GM03348 (cell line): ENCODE measurements around the gene ANKS1A.
"Not testable (repeated sequence)": the region's sequence is repeated elsewhere in the genome, so short reads cannot be mapped to it uniquely, and the experiment has no call there.

Experiments
- DNase-seq: peaks from one replicate; pipeline ENCODE4 v3.0.0; 2012; ENCODE audit warnings: low spot score

ANKS1A gene

DNA sequence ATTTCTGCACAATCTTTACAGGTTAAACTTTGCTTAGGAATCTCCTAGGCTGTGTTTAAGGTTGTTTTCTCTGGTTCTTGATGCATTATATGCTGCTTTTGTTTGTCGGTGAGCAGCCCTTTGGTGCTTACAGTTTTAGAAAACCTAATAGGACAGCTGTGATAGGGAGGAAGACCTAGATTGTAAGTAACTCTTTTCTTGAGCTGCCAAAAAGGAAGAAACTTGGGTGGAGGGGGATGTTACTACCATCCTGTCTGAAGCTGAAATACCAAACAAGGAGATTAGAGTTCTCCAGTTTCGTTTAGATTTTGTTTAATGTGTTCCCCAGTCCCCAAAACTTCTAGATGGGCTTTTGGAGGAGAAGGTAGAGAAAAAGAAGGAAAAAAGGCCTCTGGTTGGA, 72.0 kb downstream of the ANKS1A start:
- DNase-seq, result no peak

DNA sequence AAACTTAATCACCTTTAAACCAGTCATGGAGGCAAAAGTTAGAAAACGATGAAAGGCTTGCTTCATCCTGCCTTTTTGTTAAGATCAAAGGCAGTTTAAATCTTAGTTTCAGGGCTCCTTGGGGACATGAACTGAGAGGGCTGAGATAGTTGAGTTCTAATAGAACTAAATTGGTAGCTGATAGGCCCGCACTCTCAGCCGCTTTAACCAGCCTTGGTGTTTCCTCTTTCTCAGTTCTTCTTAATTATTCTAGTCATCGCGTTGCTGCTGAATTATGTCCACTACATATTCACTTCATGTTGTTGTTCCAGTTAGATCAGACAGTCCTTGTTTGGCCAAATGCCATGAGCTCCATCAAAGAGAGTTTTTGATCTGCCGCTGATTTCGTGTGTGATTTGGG, 72.5 kb downstream of the ANKS1A start:
- no peak for DNase-seq

DNA sequence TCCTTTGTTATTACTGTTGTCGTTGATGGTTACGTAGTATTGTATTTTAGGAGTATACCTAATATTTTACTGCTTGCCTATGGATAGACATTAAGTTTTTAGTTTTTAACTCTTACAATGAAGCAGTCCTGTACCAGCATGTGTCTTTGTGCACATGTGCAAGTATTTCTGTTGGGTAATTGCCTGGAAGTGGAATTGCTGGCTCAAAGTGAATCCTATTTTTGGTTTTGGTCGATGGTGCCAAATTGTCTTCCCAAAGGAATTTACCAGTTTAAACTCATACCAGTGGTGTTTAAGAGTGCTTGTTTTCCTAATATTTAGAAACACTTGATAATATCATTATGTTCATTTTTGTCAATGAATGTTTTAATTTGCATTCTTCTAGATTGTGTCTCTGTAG, 75.5 kb downstream of the ANKS1A start:
- DNase-seq, result peak; percentile 68

DNA sequence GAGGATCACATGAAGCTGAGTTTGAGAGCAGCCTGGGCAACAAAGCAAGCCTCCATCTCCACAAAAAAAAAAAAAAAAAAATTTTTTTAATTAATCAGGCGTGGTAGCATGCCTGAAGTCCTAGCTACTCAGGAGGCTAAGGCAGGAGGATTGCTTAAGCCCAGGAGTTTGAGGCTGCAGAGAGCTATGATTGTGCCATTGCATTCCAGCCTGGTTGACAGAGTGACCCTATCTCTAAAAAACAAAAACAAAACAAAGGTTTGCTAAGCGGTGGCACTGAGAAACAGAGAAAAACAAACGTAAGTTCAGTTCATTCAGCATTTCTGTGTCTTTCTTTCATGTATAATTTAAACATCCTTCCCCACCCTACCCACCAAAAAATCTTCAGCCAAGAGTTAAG, 78.4 kb downstream of the ANKS1A start:
- DNase-seq, result no peak

DNA sequence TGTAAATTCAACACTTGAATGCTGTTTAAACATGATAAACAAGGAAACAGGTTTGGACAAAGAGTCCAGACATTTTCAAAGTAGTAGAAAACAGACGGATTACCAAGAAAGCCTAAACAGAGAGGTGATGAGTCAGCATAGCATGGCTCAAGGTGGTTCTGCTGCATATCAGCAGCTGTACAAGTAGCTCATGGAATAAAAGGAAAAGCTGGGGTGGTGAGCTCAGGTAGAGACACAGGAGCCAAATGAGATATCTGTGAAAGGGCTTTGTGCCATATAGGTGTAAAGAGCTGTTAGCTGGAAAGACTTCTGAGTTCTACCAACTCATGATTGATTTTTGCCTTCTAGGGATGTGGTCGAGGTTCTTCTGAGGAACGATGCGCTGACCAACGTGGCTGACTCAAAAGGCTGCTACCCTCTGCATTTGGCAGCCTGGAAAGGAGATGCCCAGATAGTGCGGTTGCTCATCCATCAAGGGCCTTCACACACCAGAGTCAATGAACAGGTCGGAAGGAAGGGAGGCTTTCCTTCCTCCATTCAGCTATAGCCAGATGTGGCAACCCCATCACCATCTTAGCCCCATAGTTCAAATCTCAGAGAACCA, 80.7 kb downstream of the ANKS1A start:
- DNase-seq, result no peak

DNA sequence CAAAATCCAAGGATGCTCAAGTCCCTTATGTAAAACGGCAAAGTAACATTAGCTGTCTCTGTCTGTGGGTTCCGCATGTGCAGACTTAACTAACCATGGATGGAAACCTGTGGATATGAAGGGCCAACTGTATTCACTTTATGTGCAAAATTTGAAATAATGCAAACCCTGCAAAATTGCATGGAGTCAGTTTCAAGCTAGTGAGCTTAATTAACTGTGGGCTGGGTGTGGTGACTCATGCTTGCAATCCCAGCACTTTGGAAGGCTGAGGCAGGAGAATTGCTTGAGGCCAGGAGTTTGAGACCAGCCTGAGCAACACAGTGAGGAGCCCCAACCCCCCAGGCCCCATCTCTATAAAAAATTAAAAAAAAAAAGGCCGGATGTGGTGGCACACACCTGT, 81.4 kb downstream of the ANKS1A start:
- no peak for DNase-seq

DNA sequence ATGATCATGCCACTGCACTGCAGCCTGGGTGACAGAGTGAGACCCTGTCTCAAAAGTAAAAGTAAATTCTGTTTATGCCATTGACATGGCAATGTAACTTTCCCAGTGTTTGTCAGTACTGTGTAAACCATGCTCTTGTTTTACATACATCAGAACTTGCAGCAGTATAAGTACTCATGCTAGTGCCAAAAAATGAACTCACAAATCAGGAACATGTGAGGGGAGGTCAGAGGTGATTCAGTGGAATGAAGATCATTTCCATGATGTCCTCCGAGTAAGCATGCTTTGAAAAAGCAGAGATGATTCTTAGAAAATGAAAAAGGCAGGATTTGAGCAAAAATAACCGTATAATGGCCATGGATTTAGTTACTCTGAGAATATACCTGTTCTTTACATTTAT, 81.9 kb downstream of the ANKS1A start:
- DNase-seq, result peak; percentile 61

DNA sequence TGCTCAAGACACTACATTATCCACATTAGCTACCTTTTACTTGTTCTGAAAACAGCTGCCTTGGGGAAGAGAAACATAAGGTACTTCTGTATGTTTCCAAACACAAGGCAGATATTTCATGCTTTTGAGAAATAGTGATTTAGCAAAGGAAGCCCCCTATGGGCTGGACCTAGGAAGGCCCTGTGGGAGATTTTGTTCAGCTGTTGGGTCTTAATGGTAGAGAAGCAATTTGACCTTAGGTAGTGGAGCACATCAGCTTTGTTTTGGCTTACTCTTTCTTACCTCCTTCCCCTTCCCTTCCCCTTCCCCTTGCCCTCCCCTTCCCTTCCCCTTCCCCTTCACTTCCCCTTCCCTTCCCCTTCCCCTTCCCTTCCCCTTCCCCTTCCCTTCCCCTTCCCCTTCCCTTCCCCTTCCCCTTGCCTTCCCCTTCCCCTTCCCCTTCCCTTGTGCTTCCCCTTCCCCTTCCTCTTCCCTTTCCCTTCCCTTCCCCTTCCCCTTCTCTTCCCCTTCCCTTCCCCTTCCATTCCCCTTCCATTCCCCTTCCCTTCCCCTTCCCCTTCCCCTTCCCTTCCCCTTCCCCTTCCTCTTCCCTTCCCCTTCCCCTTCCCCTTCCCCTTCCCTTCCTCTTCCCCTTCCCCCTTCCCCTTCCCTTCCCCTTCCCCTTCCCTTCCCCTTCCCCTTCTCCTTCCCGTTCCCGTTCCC, 84.6 kb downstream of the ANKS1A start:
- DNase-seq, result no peak

DNA sequence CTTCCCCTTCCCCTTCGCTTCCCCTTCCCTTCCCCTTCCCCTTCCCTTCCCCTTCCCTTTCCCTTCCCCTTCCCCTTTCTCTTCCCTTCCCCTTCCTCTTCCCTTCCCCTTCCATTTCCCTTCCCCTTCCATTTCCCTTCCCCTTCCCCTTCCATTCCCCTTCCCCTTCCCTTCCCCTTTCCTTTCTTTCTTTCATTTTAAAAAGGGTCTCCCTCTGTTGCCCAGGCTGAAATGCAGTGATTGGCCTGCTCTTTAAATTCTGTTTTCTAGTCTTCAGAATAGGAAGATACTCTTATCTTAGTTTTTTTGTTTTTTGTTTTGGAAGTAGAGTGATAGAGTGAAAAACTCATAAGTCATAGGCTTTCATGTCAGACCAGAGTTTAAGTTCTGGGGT, 85.2 kb downstream of the ANKS1A start:
- DNase-seq, result no peak

DNA sequence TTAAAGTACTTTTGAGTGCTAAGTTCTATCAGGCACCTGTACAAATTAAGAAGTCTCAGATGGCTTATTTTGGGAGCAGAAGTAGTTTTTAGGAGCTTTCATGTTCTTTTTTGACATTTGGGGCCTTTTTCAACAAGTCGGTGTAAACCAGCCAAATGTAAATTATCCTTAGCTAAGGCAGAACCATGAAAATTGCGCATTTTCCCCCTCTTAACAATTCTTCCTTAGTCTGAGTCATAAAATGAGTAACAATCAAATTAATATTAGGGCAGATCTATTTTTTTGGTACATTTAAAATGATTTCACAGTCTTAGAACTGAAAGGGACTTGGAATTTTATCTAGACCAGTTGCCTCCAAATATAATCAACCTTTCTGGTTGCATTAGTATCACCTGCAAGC, 87.2 kb downstream of the ANKS1A start:
- DNase-seq, result no peak

DNA sequence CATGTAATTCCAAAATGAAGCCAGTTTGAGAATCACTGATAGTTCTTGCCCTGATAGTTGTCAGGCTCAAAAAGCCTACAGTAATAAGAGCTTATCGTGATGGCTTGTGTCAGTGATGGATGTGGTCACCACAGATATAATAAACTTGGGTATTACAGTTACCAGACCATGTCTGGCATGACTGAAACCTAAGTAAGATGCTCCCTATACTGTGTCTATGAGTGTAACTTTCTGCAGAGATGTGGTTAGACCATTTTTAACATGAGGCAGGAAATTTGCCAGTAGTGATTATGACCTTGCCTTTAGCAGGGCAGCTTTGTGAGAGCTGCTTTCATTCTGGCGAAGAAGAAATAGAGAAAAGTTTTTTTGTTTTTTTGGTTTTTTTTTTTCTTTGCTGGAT, 90.2 kb downstream of the ANKS1A start:
- no peak for DNase-seq

DNA sequence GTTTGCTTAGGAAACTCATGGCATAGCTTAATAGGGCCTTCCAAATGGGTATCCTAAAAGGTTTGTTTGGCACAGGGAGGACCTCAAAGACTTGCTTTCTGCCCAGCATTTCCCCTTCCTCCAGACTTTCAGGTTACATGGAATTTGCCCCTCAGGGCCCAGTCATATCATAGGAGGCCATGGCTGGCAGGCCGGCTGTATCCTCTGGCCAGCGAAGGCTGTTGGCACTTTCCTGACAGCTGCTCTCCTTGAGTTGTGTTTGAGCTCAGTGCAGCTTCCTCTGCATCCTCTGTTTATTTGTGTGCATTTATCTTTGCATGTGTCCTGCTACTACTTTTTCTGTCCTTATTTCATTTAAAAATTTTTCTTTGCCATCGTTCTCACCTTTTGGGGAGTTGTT, 90.9 kb downstream of the ANKS1A start:
- DNase-seq, result no peak

DNA sequence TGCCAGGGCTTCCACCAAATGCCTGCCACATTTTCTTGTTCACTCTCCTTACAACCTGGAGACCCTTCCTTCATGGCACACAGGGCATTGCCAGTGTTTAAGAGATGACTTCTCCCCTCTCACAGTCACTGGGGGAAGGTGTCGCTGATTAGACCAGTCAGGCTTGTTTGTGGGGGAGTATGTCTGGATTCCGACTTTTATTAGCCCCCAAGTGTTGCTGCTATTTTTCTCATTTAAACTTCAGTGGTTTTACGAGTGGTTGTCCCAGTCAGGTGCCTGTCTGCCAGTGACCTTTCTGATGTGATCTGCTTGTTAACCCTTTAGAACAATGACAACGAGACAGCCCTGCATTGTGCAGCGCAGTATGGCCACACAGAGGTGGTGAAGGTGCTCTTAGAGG, 92.3 kb downstream of the ANKS1A start:
- no peak for DNase-seq

DNA sequence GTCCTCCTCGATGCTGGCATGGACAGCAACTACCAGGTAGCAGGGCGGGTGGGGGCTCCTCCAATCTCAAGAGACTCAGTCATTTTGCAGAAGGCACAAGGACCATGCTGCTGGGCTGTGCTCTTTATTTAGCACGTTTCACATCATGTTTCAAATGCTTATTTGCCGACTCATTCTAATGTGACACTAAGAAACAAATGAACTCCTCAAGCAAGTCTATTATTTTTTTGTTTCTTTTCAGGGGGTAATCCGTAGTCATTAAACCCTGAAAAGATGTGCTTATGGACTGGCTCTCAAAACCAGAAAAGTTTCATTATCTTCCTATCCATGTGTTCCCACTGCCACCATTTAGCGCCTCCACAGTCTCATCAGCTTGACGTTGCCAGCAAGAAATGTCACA, 92.9 kb downstream of the ANKS1A start:
- DNase-seq, result peak; percentile 29

DNA sequence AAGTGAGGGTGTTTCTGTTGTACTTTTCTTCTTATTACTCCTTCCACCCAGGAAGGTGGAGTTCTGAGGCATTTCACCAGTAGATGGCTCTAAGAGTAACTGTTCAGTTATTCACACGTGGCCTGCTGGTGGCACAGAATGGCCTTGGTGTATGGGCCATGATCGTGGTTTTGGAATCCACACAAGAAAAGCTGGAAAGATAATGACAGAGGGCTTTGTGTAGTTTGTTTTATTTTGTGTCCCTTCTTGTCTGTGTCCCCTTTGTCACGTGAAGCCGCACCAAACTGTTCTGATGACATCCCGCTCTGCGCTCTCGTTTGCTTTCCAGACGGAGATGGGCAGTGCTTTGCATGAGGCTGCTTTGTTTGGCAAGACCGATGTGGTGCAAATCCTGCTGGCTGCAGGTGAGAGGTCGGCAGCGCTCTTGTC, 93.4 kb downstream of the ANKS1A start:
- peak; percentile 60 for DNase-seq

DNA sequence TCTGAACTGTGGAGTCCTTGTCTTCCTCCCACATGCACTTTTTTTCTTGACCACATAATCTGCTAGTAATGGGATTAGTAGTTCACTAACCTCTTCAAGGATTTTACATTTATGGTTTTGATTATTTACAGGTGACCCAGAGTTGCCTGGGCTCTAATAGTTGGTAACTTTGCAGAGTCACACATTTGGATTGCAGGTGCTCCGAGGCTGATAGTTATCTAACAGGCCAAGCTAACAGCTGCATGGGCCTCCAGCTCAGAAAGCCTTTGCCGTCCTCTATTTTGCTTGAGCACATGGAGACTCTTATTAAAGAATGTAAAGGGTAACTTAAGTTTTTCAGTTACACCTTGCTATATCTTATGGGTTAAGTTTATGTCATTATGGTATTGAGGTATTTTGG, 95.4 kb downstream of the ANKS1A start:
- no peak for DNase-seq

DNA sequence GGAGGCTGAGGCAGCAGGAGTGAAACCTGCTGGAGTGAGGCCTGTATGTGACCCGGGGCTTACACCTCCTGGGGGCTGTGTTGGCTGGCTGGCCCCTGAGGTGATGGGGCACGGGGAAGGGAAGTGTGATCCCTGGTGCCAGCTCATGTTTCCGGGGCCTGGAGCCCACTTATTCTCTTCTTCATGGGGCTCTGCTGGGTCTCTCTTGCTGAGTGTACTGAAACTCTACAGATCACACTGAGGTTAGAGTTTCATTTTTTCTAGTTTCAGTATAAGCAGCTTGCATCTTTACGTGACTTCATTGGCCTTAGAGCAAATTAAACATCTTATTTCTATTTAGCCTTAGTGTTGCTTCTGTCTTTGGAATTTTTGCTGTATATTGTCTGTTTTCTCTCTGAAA, 96.2 kb downstream of the ANKS1A start:
- DNase-seq, result no peak

DNA sequence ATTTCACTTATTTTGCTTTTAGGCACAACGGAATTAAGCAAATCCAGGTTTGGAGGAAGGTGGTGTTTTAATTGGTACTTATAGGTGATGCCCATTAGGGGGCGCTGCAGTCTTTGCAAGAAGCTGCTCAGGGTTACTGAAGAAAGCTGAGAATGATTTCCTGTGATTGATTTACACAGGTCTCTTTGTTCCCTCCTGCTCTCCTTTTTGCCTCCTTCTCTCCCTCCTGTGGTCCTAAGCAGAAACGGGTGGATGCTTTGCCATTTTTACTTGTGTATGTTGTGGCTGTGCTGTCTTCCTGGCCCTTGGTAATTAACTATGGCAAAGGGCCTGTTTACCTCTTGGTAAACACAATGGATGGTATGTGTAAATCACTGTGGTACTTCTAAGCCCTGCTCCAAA, 97.8 kb downstream of the ANKS1A start:
- peak; percentile 78 for DNase-seq

DNA sequence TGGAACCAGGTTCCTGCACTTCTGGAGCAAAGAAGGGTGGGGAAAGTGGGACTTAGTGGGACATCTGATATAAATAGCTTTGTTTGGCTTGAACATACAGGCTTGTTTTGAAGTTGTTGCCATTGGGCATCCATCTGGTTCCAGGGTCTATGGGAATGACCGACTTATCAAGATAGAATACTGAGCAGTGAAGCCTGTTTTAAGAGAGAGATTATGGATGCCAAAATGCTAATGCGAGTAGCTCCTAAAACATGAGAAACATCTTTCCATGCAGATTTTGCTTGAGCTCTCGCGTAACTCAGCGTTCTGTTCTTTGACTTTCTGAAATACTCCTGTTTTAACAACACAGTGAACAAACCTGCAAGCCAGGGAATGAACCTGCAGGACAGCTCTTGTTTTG, 98.5 kb downstream of the ANKS1A start:
- no peak for DNase-seq

DNA sequence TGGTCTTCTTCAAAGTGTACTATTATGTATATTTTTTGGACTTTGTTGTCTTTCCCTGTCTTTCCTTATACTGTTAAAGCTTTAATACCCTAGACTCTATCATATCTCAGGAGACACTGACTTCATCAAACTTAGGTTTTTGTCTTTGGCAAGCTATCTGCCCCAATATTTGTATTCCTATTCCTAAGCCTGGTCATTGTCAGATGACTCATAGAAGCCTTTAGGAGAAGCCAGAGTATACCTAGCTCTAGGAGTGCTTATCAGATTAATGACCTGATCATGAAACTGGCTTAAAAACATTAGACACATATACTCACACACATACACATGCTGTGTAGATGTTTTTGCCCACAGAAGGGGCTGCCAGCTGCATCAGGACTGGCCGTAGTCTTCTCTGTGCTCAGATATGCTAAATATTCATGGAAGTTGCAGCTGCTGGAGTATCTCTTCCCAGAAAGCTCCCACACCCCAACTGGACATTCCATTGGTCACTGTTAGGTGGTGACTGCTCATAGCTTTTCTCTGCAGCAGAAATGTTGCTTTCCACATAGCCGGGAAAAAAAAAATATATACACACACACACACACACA, 102.0 kb downstream of the ANKS1A start:
- DNase-seq, result peak; percentile 55

DNA sequence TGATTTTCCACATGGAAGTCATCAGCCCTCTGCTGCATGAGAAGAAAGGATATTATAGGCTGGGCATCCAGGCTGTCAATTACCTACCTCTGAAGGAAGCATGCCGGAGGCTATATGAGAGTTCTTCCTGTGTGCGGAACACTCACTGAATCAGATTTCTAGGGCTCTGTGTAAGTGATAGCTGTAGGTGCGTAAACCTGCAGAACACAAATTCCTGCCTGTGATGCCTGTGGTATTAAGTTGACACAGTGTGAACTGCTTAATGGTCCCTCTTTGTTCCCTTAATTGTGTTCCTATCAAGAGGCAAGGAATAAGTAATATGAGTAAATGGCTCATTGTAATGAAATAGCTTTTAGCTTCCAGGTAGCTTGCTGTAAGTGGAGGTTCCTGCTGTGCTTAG, 103.3 kb downstream of the ANKS1A start:
- no peak for DNase-seq

DNA sequence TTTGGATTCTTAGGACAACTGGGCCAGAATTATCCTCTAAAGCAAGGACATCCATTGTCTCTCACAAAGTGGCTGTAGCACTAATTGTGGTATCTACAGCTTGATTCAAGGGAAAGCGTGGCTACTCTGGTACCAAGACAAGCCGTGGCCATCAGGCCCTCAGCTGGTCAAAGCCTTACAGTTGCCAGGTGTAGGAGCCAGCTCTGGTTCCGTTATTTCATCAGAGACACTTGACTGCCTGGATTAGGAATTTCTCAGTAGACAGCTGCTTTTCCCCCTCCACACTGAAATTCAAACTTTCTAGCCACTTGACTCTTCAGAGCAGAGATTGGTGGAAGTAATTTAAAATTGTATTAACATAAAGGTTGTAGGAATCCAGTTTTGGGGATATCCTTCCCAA, 104.2 kb downstream of the ANKS1A start:
- DNase-seq, result no peak

DNA sequence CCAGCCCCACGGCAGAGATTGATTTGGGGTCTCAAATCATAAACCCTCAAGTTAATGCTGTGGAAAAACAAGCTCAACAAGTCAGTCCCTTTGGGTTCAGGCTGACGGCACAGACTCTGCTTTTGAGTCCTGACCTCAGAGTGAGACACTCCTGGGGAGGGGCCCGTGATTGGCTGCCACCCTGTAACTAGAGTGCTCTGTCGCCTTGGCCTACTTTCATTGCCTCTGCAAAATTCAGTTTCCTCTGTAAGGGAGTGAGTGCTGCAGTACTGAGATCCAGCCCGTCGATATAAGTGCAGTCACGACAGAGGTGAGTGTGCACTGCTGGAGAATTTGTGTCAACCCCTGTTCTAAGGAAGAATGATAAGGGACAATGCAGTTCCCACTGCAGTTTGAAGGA, 105.6 kb downstream of the ANKS1A start:
- DNase-seq, result no peak

DNA sequence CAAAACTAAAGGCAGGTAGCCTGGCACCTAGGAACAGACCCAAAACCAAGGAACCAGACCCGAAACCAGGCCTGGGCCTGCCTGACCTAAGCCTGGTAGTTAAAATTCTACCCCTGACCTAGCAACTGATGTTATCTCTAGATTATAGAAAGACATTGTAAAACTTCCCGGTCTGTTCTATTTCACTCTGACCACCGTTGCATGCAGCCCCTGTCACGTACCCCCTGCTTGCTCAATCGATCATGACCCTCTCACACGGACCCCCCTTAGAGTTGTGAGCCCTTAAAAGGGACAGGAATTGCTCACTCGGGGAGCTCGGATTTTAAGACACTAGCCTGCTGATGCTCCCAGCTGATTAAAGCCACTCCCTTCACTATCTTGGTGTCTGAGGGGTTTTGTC, 109.4 kb downstream of the ANKS1A start:
- not testable (repeated sequence) for DNase-seq
